A673 (cell line): ENCODE results near the gene MX2. TPM values are rescaled to one million over a fixed set of nuclear protein-coding genes. Genes with fewer than 3 reads are reported as not detected.
"Not testable (repeated sequence)": the region's sequence is repeated elsewhere in the genome, so short reads cannot be mapped to it uniquely, and the experiment has no call there.

Source experiments
- BruUV-seq: library from RNA; stranded (reverse); fragments of 400-500 nt; replicated peaks from 2 replicates; lab custom pipeline; 2021; lab: Mats Ljungman, UMichigan
- CTCF ChIA-PET: fragments of 300-600 bp; sonication (Branson Sonifier 250); formaldehyde crosslinking; loops from one replicate; lab custom pipeline; 2022; ENCODE audit warnings: antibody characterized with exemption; lab: Charles Lee
- POLR2A ChIA-PET: fragments of 300-600 bp; sonication (Branson Sonifier 250); formaldehyde crosslinking; loops from one replicate; lab custom pipeline; 2022; ENCODE audit warnings: antibody characterized with exemption; ENCODE audit not compliant: low non-redundant PET; lab: Charles Lee
- DNase-seq: peaks from one replicate; pipeline ENCODE4 v3.0.0-alpha.2; 2015; ENCODE audit warnings: low spot score
- H3K27ac ChIP-seq: fragments of 200-600 bp; sonication (generic); 2 replicates; pipeline ENCODE4 v1.5.1; 2016; ENCODE audit warnings: mixed run types, low read depth, mild to moderate bottlenecking, mixed read lengths, antibody characterized with exemption, low read length; ENCODE audit not compliant: poor library complexity, severe bottlenecking
- H3K27me3 ChIP-seq: fragments of 200-600 bp; sonication (generic); replicated peaks from 2 replicates; pipeline ENCODE4 v1.6.1; 2017; ENCODE audit warnings: mixed run types, low read depth, mild to moderate bottlenecking, mixed read lengths, antibody characterized with exemption, low read length; ENCODE audit not compliant: insufficient read depth, poor library complexity
- H3K36me3 ChIP-seq: fragments of 200-600 bp; sonication (generic); 2 replicates; pipeline ENCODE4 v1.6.1; 2016; ENCODE audit warnings: mixed run types, mild to moderate bottlenecking, mixed read lengths, antibody characterized with exemption, low read length; ENCODE audit not compliant: insufficient read depth, poor library complexity, severe bottlenecking
- H3K4me1 ChIP-seq: fragments of 200-600 bp; sonication (generic); 2 replicates; pipeline ENCODE4 v1.6.1; 2017; ENCODE audit warnings: mixed run types, mild to moderate bottlenecking, mixed read lengths, antibody characterized with exemption, low read length; ENCODE audit not compliant: insufficient read depth, poor library complexity, severe bottlenecking
- H3K4me3 ChIP-seq: fragments of 200-600 bp; sonication (generic); 2 replicates; pipeline ENCODE4 v1.5.1; 2016; ENCODE audit warnings: low read depth, mixed run types, mild to moderate bottlenecking, mixed read lengths, low read length; ENCODE audit not compliant: poor library complexity, severe bottlenecking
- H3K9me3 ChIP-seq: fragments of 200-600 bp; sonication (generic); 2 replicates; pipeline ENCODE4 v1.6.1; 2016; ENCODE audit warnings: mixed run types, low read depth, mild to moderate bottlenecking, mixed read lengths, antibody characterized with exemption, low read length; ENCODE audit not compliant: poor library complexity, severe bottlenecking
- CTCF ChIP-seq: fragments of 300-800, 200-600 bp; sonication (generic); conservative IDR thresholded peaks from 2 replicates; pipeline ENCODE4 v1.5.1; 2017; ENCODE audit warnings: low read depth, mild to moderate bottlenecking, antibody characterized with exemption, low read length, moderate library complexity, mixed read lengths
- EZH2 ChIP-seq: fragments of 200-600 bp; sonication (generic); IDR thresholded peaks from 2 replicates; pipeline ENCODE4 v1.6.1; 2017; ENCODE audit warnings: borderline replicate concordance, low read depth, mild to moderate bottlenecking, mixed read lengths, antibody characterized with exemption, low read length; ENCODE audit not compliant: poor library complexity, severe bottlenecking
- intact Hi-C: fragments of 100-400 bp; cut with micrococcal nuclease; formaldehyde crosslinking; loops from one replicate; pipeline ENCODE4 v1.10.0; 2022; ENCODE audit not compliant: unreplicated experiment
- total RNA-seq: library from RNA; stranded (reverse); gene quantifications from 2 replicates; pipeline ENCODE4 v1.2.3, GENCODE V29; 2021

Gene MX2
- total RNA-seq, 1 experiment from 2014 or later = not detected

GRCh38 chr21:41418956-41419680 is 57.3 kb downstream of the MX2 start:
- intact Hi-C loops = no loop called here
- Histone ChIP-seq H3K27ac (no peak overlapping the region), H3K4me3 (no peak overlapping the region), H3K27me3 (no peaks in the 10 kb centered on the region), H3K9me3 (no peaks in the 10 kb centered on the region), H3K4me1 (no peaks in the 10 kb centered on the region), H3K36me3 (no peaks in the 10 kb centered on the region)
- no peak for DNase-seq
- TF ChIP-seq EZH2 (no peak), CTCF (no peak)
- CTCF ChIA-PET = no interaction called here
- POLR2A ChIA-PET = no interaction called here
- BruUV-seq = no TSS peak

GRCh38 chr21:41419921-41420862 is 58.4 kb downstream of the MX2 start:
- Histone ChIP-seq H3K27ac (no peak overlapping the region), H3K4me1 (no peaks in the 10 kb centered on the region), H3K36me3 (no peaks in the 10 kb centered on the region), H3K9me3 (no peaks in the 10 kb centered on the region), H3K4me3 (peak overlapping the region; percentile 63), H3K27me3 (no peaks in the 10 kb centered on the region)
- intact Hi-C loops = no loop called here
- no peak for TF ChIP-seq CTCF
- TF ChIP-seq EZH2 = no peak
- ChIA-PET POLR2A (no interaction called here), CTCF (no interaction called here)
- peak; percentile 75 for DNase-seq
- BruUV-seq = no TSS peak

- DNase-seq, H3K4me1 ChIP-seq, CTCF ChIA-PET, POLR2A ChIA-PET, H3K9me3 ChIP-seq, H3K27ac ChIP-seq, H3K36me3 ChIP-seq, BruUV-seq, H3K27me3 ChIP-seq, intact Hi-C loops: not testable (repeated sequence)
- H3K4me3 ChIP-seq = peak overlapping the region; percentile 63
Measured at GRCh38 chr21:41420998-41421397, 59.2 kb downstream of the MX2 start.
